ENCODE data around the gene BCAS4. TPM values are rescaled to one million over a fixed set of nuclear protein-coding genes. Genes with fewer than 3 reads are reported as not detected.

Gene BCAS4
- total RNA-seq, 2 donors from 2014 or later = 2.9 to 11.4 TPM

GRCh38 chr20:50806126-50806768 lies 11.4 kb downstream of the BCAS4 start:
- Histone ChIP-seq H3K27me3 (replicated peaks; ENCODE audit: insufficient read depth) (no peaks in the 10 kb centered on the region), H3K4me1 (replicated peaks) (no peaks in the 10 kb centered on the region), H3K9me3 (no peaks in the 10 kb centered on the region), H3K4me3 (no peak overlapping the region), H3K36me3 (no peaks in the 10 kb centered on the region), H3K27ac (no peak overlapping the region)
- intact Hi-C loops (cut with DNase I) = no loop called here
- WGBS = 92% methylated on average over 5 of the region's 5 CpGs
- no peak for DNase-seq (ENCODE audit: low spot score)
- TF ChIP-seq CTCF (IDR thresholded peaks at IDR 0.05) = no peak
- TF ChIP-seq POLR2AphosphoS5 (IDR thresholded peaks at IDR 0.05) = no peak
- no peak for TF ChIP-seq POLR2A (IDR thresholded peaks at IDR 0.05)

GRCh38 chr20:50810063-50810462 lies 15.2 kb downstream of the BCAS4 start:
- Histone ChIP-seq H3K4me1 (replicated peaks) (no peaks in the 10 kb centered on the region), H3K36me3 (no peaks in the 10 kb centered on the region), H3K27me3 (replicated peaks; ENCODE audit: insufficient read depth) (no peaks in the 10 kb centered on the region), H3K27ac (no peak overlapping the region), H3K4me3 (no peak overlapping the region), H3K9me3 (no peaks in the 10 kb centered on the region)
- no peak for DNase-seq (ENCODE audit: low spot score)
- TF ChIP-seq POLR2AphosphoS5 (IDR thresholded peaks at IDR 0.05) = no peak
- TF ChIP-seq POLR2A (IDR thresholded peaks at IDR 0.05) = no peak
- no peak for TF ChIP-seq CTCF (IDR thresholded peaks at IDR 0.05)
- WGBS = 86% methylated on average over 4 of the region's 4 CpGs
- intact Hi-C loops (cut with DNase I) = no loop called here

- Histone ChIP-seq H3K9me3 (no peaks in the 10 kb centered on the region), H3K36me3 (no peaks in the 10 kb centered on the region), H3K4me3 (no peak overlapping the region), H3K4me1 (replicated peaks) (no peaks in the 10 kb centered on the region), H3K27me3 (replicated peaks; ENCODE audit: insufficient read depth) (no peaks in the 10 kb centered on the region), H3K27ac (no peak overlapping the region)
- intact Hi-C loops (cut with DNase I) = no loop called here
- TF ChIP-seq POLR2AphosphoS5 (IDR thresholded peaks at IDR 0.05) = no peak
- no peak for TF ChIP-seq CTCF (IDR thresholded peaks at IDR 0.05)
- TF ChIP-seq POLR2A (IDR thresholded peaks at IDR 0.05) = no peak
- 99% methylated on average over 4 of the region's 4 CpGs for WGBS
- DNase-seq (ENCODE audit: low spot score) = no peak
Measured at GRCh38 chr20:50810842-50811241, 16.0 kb downstream of the BCAS4 start.

- H3K9me3 ChIP-seq = no peaks in the 10 kb centered on the region
- no peaks in the 10 kb centered on the region for H3K4me1 ChIP-seq (replicated peaks)
- intact Hi-C loops (cut with DNase I) = no loop called here
- no peaks in the 10 kb centered on the region for H3K27me3 ChIP-seq (replicated peaks; ENCODE audit: insufficient read depth)
- no peak overlapping the region for H3K27ac ChIP-seq
- DNase-seq (ENCODE audit: low spot score) = no peak
- H3K36me3 ChIP-seq = no peaks in the 10 kb centered on the region
- TF ChIP-seq CTCF (IDR thresholded peaks at IDR 0.05) (no peak), POLR2AphosphoS5 (IDR thresholded peaks at IDR 0.05) (no peak), POLR2A (IDR thresholded peaks at IDR 0.05) (no peak)
- H3K4me3 ChIP-seq = no peak overlapping the region
- WGBS = 95% methylated on average over 10 of the region's 10 CpGs
Measured at GRCh38 chr20:50813101-50813643, 18.3 kb downstream of the BCAS4 start.

GRCh38 chr20:50813801-50814200 lies 18.9 kb downstream of the BCAS4 start:
- no peak overlapping the region for H3K4me3 ChIP-seq
- no peaks in the 10 kb centered on the region for H3K36me3 ChIP-seq
- no peaks in the 10 kb centered on the region for H3K27me3 ChIP-seq (replicated peaks; ENCODE audit: insufficient read depth)
- TF ChIP-seq POLR2A (IDR thresholded peaks at IDR 0.05) (no peak), CTCF (IDR thresholded peaks at IDR 0.05) (no peak), POLR2AphosphoS5 (IDR thresholded peaks at IDR 0.05) (no peak)
- WGBS = 77% methylated on average over 9 of the region's 9 CpGs
- no peaks in the 10 kb centered on the region for H3K4me1 ChIP-seq (replicated peaks)
- intact Hi-C loops (cut with DNase I) = no loop called here
- DNase-seq (ENCODE audit: low spot score) = no peak
- no peaks in the 10 kb centered on the region for H3K9me3 ChIP-seq
- H3K27ac ChIP-seq = no peak overlapping the region

Measured in prostate gland (tissue), 2 donors.